DND-41 (cell line): ENCODE results near the gene NSG1.

Experiments used
- ATAC-seq: fragments of 200-7000 bp; cut with Tn5 transposase; 3 replicates; pipeline ENCODE4 v1.9.1; 2021; ENCODE audit warnings: low read depth; ENCODE audit not compliant: insufficient read depth
- DNase-seq: peaks from one replicate; pipeline ENCODE4 v3.0.0-alpha.2; 2020
- H2AFZ ChIP-seq: 2 replicates; pipeline ENCODE4 v1.6.0; 2012; ENCODE audit warnings: low read depth, low read length
- H3K27ac ChIP-seq: 2 replicates; pipeline ENCODE4 v1.5.1; 2012; ENCODE audit warnings: low read length, inconsistent platforms
- H3K27me3 ChIP-seq: fragments of 200-600 bp; sonication (generic); 2 replicates; pipeline ENCODE4 v1.6.0; 2012; ENCODE audit warnings: low read length, mild to moderate bottlenecking, inconsistent platforms; ENCODE audit not compliant: insufficient read depth, poor library complexity
- H3K36me3 ChIP-seq: 2 replicates; pipeline ENCODE4 v1.5.1; 2012; ENCODE audit warnings: low read length, inconsistent platforms; ENCODE audit not compliant: insufficient read depth
- H3K4me1 ChIP-seq: 2 replicates; pipeline ENCODE4 v1.5.1; 2012; ENCODE audit warnings: mild to moderate bottlenecking, low read length; ENCODE audit not compliant: insufficient read depth
- H3K4me2 ChIP-seq: 2 replicates; pipeline ENCODE4 v1.6.0; 2012; ENCODE audit warnings: mild to moderate bottlenecking, moderate library complexity, low read length, inconsistent platforms; ENCODE audit not compliant: insufficient read depth
- H3K4me3 ChIP-seq, 2 experiments: fragments of 200-600 bp in 1 of 2; shearing (Covaris generic) in 1 of 2; 2 replicates each; pipeline ENCODE4 v1.5.1; 2012 to 2016; ENCODE audit warnings: inconsistent platforms in 2 of 2, low read length in 2 of 2, mild to moderate bottlenecking in 2 of 2, low read depth in 1 of 2, moderate library complexity in 1 of 2
- H3K79me2 ChIP-seq: 2 replicates; pipeline ENCODE4 v1.6.0; 2012; ENCODE audit warnings: low read length, inconsistent platforms; ENCODE audit not compliant: insufficient read depth
- H3K9ac ChIP-seq: 2 replicates; pipeline ENCODE4 v1.6.0; 2012; ENCODE audit warnings: low read depth, mild to moderate bottlenecking, inconsistent platforms, low read length, moderate library complexity
- H3K9me3 ChIP-seq: 2 replicates; pipeline ENCODE4 v1.5.1; 2012; ENCODE audit warnings: low read length, moderate library complexity, mild to moderate bottlenecking, inconsistent platforms; ENCODE audit not compliant: insufficient read depth, severe bottlenecking
- H4K20me1 ChIP-seq: 2 replicates; pipeline ENCODE4 v1.6.0; 2012; ENCODE audit warnings: low read length; ENCODE audit not compliant: insufficient read depth
- EZH2 ChIP-seq: IDR thresholded peaks from 3 replicates; pipeline ENCODE4 v1.6.1; 2012; ENCODE audit warnings: borderline replicate concordance, low read depth, mild to moderate bottlenecking, moderate library complexity, low read length, inconsistent platforms; ENCODE audit not compliant: severe bottlenecking
- TF ChIP-seq, protein P1 (sequence below): IDR thresholded peaks from 2 replicates; pipeline ENCODE4 v1.5.1; 2012; ENCODE audit warnings: borderline replicate concordance, low read length, moderate library complexity, mild to moderate bottlenecking; ENCODE audit not compliant: poor library complexity, severe bottlenecking; ENCODE audit errors: extremely low read depth

NSG1 gene

GRCh38 chr4:4409416-4410115 is 22.7 kb downstream of the NSG1 start:
- Histone ChIP-seq H3K27me3 (no peaks in the 10 kb centered on the region), H3K9ac (no peak overlapping the region), H3K4me2 (no peak overlapping the region), H2AFZ (no peak overlapping the region), H4K20me1 (no peaks in the 10 kb centered on the region; the same call in none of the 2 replicates), H3K4me1 (no peaks in the 10 kb centered on the region), H3K79me2 (no peaks in the 10 kb centered on the region), H3K4me3 (no peak overlapping the region), H3K27ac (no peak overlapping the region), H3K9me3 (no peaks in the 10 kb centered on the region), H3K36me3 (peaks cover 16% of the 10 kb centered on the region)
- DNase-seq (no peak), ATAC-seq (no peak)
- no peak for TF ChIP-seq EZH2
- TF ChIP-seq, protein P1, sequence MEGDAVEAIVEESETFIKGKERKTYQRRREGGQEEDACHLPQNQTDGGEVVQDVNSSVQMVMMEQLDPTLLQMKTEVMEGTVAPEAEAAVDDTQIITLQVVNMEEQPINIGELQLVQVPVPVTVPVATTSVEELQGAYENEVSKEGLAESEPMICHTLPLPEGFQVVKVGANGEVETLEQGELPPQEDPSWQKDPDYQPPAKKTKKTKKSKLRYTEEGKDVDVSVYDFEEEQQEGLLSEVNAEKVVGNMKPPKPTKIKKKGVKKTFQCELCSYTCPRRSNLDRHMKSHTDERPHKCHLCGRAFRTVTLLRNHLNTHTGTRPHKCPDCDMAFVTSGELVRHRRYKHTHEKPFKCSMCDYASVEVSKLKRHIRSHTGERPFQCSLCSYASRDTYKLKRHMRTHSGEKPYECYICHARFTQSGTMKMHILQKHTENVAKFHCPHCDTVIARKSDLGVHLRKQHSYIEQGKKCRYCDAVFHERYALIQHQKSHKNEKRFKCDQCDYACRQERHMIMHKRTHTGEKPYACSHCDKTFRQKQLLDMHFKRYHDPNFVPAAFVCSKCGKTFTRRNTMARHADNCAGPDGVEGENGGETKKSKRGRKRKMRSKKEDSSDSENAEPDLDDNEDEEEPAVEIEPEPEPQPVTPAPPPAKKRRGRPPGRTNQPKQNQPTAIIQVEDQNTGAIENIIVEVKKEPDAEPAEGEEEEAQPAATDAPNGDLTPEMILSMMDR = no peak

- ATAC-seq = no peak
Observed at GRCh38 chr4:4410271-4410670, 23.4 kb downstream of the NSG1 start.

GRCh38 chr4:4411906-4412305 is 25.0 kb downstream of the NSG1 start:
- H3K36me3 ChIP-seq = peaks cover 32% of the 10 kb centered on the region
- no peak for ATAC-seq
- H4K20me1 ChIP-seq = no peaks in the 10 kb centered on the region; the same call in none of the 2 replicates
- DNase-seq = no peak
- H3K27me3 ChIP-seq = no peaks in the 10 kb centered on the region
- H3K4me2 ChIP-seq = no peak overlapping the region
- no peaks in the 10 kb centered on the region for H3K9me3 ChIP-seq
- no peak overlapping the region for H3K9ac ChIP-seq
- H3K4me3 ChIP-seq = no peak overlapping the region
- no peak for TF ChIP-seq EZH2
- TF ChIP-seq, protein P1 = no peak
- no peaks in the 10 kb centered on the region for H3K79me2 ChIP-seq
- H2AFZ ChIP-seq = no peak overlapping the region
- H3K4me1 ChIP-seq = no peaks in the 10 kb centered on the region
- H3K27ac ChIP-seq = no peak overlapping the region

More at GRCh38 chr4:4410271-4410670, 23.4 kb downstream of the NSG1 start:
- no peak for DNase-seq
- Histone ChIP-seq H2AFZ (no peak overlapping the region), H3K27me3 (no peaks in the 10 kb centered on the region), H3K79me2 (no peaks in the 10 kb centered on the region), H3K9ac (no peak overlapping the region), H3K36me3 (peaks cover 19% of the 10 kb centered on the region), H4K20me1 (no peaks in the 10 kb centered on the region; the same call in none of the 2 replicates), H3K4me3 (no peak overlapping the region), H3K27ac (no peak overlapping the region), H3K4me2 (no peak overlapping the region), H3K4me1 (no peaks in the 10 kb centered on the region), H3K9me3 (no peaks in the 10 kb centered on the region)
- TF ChIP-seq, protein P1 = no peak
- TF ChIP-seq EZH2 = no peak
